HepG2 (cell line): Measurements from ENCODE around the gene NAP1L1. TPM values are rescaled to one million over a fixed set of nuclear protein-coding genes. Genes with fewer than 3 reads are reported as not detected.

Experiments
- BRCA1 ChIP-seq: sonication (generic); formaldehyde crosslinking; IDR thresholded peaks from 2 replicates; pipeline ENCODE4 v1.4.0; 2020; ENCODE audit warnings: missing genetic modification reagents
- CEBPG ChIP-seq: IDR thresholded peaks from 2 replicates; pipeline ENCODE4 v1.6.1; 2016
- CENPX ChIP-seq: sonication (generic); formaldehyde crosslinking; IDR thresholded peaks from 2 replicates; pipeline ENCODE4 v1.9.0; 2021; ENCODE audit warnings: mild to moderate bottlenecking, missing genetic modification reagents, moderate library complexity
- FOXP4 ChIP-seq: sonication (generic); formaldehyde crosslinking; IDR thresholded peaks from 2 replicates; pipeline ENCODE4 v1.4.0; 2020; ENCODE audit warnings: missing genetic modification reagents
- HNRNPLL ChIP-seq: fragments of 200-400 bp; formaldehyde crosslinking; IDR thresholded peaks from 2 replicates; pipeline ENCODE4 v1.6.1; 2017; ENCODE audit warnings: mild to moderate bottlenecking, low read depth, low read length; ENCODE audit not compliant: poor library complexity, severe bottlenecking
- IRX3 ChIP-seq: sonication (generic); formaldehyde crosslinking; IDR thresholded peaks from 2 replicates; pipeline ENCODE4 v1.8.1; 2023; ENCODE audit warnings: mild to moderate bottlenecking, low read depth, missing genetic modification reagents, borderline replicate concordance
- LCORL ChIP-seq, 2 experiments: fragments of 450-650 bp in 1 of 2; sonication (generic) in 1 of 2; formaldehyde crosslinking in 1 of 2; IDR thresholded peaks; 2 replicates each; pipeline versions ENCODE4 v1.5.0 to v1.6.1; 2017 to 2020; ENCODE audit warnings: antibody characterized with exemption in 1 of 2, missing genetic modification reagents in 1 of 2
- MYPOP ChIP-seq: sonication (generic); formaldehyde crosslinking; IDR thresholded peaks from 2 replicates; pipeline ENCODE4 v1.8.1; 2023; ENCODE audit warnings: mild to moderate bottlenecking, moderate library complexity, missing genetic modification reagents
- PAWR ChIP-seq: sonication (generic); formaldehyde crosslinking; IDR thresholded peaks from 2 replicates; pipeline ENCODE4 v1.4.0; 2020; ENCODE audit warnings: missing genetic modification reagents, mild to moderate bottlenecking, borderline replicate concordance
- PITX1 ChIP-seq: sonication (generic); formaldehyde crosslinking; IDR thresholded peaks from 2 replicates; pipeline ENCODE4 v1.5.1; 2020; ENCODE audit warnings: mild to moderate bottlenecking, missing genetic modification reagents
- PRDM15 ChIP-seq: sonication (generic); formaldehyde crosslinking; IDR thresholded peaks from 2 replicates; pipeline ENCODE4 v1.4.0; 2020; ENCODE audit warnings: missing genetic modification reagents
- RARA ChIP-seq: IDR thresholded peaks from 2 replicates; pipeline ENCODE4 v1.6.1; 2016; ENCODE audit warnings: missing genetic modification reagents, missing compliant biosample characterization
- RFXANK ChIP-seq: IDR thresholded peaks from 2 replicates; pipeline ENCODE4 v1.6.1; 2016
- SOX13 ChIP-seq, 3 experiments: fragments of 450-650 bp in 1 of 3; sonication (generic) in 1 of 3; formaldehyde crosslinking in 1 of 3; IDR thresholded peaks in 2 of 3; conservative IDR thresholded peaks in 1 of 3; 2 replicates each; pipeline versions ENCODE4 v1.5.0 to v1.6.1; 2016 to 2020; ENCODE audit warnings: antibody characterized with exemption in 1 of 3, mild to moderate bottlenecking in 1 of 3, missing compliant biosample characterization in 1 of 3, missing genetic modification reagents in 1 of 3, moderate library complexity in 1 of 3
- TCF12 ChIP-seq, 2 experiments: fragments of 450-650 bp in 1 of 2; sonication (generic) in 1 of 2; formaldehyde crosslinking in 1 of 2; IDR thresholded peaks; 2 replicates each; pipeline versions ENCODE4 v1.6.1 to v1.8.0; 2017 to 2022; ENCODE audit warnings: antibody characterized with exemption in 1 of 2, mild to moderate bottlenecking in 1 of 2, missing genetic modification reagents in 1 of 2, moderate library complexity in 1 of 2
- TP53 ChIP-seq: sonication (generic); formaldehyde crosslinking; conservative IDR thresholded peaks from 2 replicates; pipeline ENCODE4 v1.4.0; 2020; ENCODE audit warnings: missing genetic modification reagents
- ZFP36L1 ChIP-seq: sonication (generic); formaldehyde crosslinking; IDR thresholded peaks from 2 replicates; pipeline ENCODE4 v1.8.0; 2022; ENCODE audit warnings: mild to moderate bottlenecking, missing genetic modification reagents, moderate library complexity
- ZFX ChIP-seq: sonication (generic); formaldehyde crosslinking; IDR thresholded peaks from 2 replicates; pipeline ENCODE4 v1.4.0; 2020; ENCODE audit warnings: mild to moderate bottlenecking, low read depth, missing genetic modification reagents, moderate library complexity
- polyA plus RNA-seq, 8 experiments: library from polyadenylated mRNA; depleted of rRNA in 3 of 8; stranded (reverse) in 7 of 8; unstranded in 1 of 8; fragments of >200 nt; fragmentation: Illumina TruSeq in 4 of 8; extraction: Trizol in 4 of 8; gene quantifications; 2 replicates each; pipeline versions ENCODE4 v1.2.1 to v1.2.3, GENCODE V29; 2011 to 2016; ENCODE audit warnings: low read depth in 4 of 8, missing spikeins in 1 of 8, mixed read lengths in 1 of 8; ENCODE audit not compliant: insufficient read depth in 1 of 8
- total RNA-seq, 5 experiments: library from RNA; depleted of rRNA; stranded (reverse); fragments of >200 nt; fragmentation: Illumina TruSeq; extraction: Trizol; gene quantifications; 2 replicates each; pipeline ENCODE4 v1.2.3, GENCODE V29; 2016; ENCODE audit warnings: low read depth in 1 of 5

Gene NAP1L1
- total and polyA plus RNA-seq, 2 of the 13 experiments (the other 11 are each of a cell fraction or from before 2014, with no cell fraction given): 207 to 309 TPM

GRCh38 chr12:76083904-76084862 is at the start of gene NAP1L1 (continued):
- no peak for TF ChIP-seq IRX3 (CRISPR knock-in tag)
- TF ChIP-seq CENPX (CRISPR knock-in tag): no peak
- TF ChIP-seq CEBPG (CRISPR knock-in tag): no peak
- 0 out of 2 replicates have a peak, but pooled peaks have one; percentile 20 for TF ChIP-seq TP53 (CRISPR knock-in tag)
- TF ChIP-seq SOX13 (IDR thresholded peaks at IDR 0.05): no peak
- TF ChIP-seq SOX13 (CRISPR knock-in tag; conservative IDR thresholded peaks at IDR 0.05 in 1 of 2, IDR thresholded peaks at IDR 0.05 in 1 of 2): no peak
- peak; percentile 93 for TF ChIP-seq HNRNPLL
- no peak for TF ChIP-seq RARA
- TF ChIP-seq PAWR (CRISPR knock-in tag): no peak
- TF ChIP-seq FOXP4 (CRISPR knock-in tag): 0 out of 2 replicates have a peak, but pooled peaks have one; percentile 16
- TF ChIP-seq PITX1 (CRISPR knock-in tag): no peak
- TF ChIP-seq BRCA1 (CRISPR knock-in tag): no peak
- TF ChIP-seq MYPOP: peak; percentile 99
- TF ChIP-seq ZFX (CRISPR knock-in tag): peak; percentile 89
- no peak for TF ChIP-seq PRDM15 (CRISPR knock-in tag)
- TF ChIP-seq ZFP36L1 (CRISPR knock-in tag): no peak
- no peak for TF ChIP-seq LCORL (IDR thresholded peaks at IDR 0.05)
- TF ChIP-seq LCORL (CRISPR knock-in tag; IDR thresholded peaks at IDR 0.05): no peak
- TF ChIP-seq TCF12 (IDR thresholded peaks at IDR 0.05): no peak
- peak; percentile 69; the same call in 1 of the 2 replicates for TF ChIP-seq TCF12 (CRISPR knock-in tag; IDR thresholded peaks at IDR 0.05)
- no peak; the same call in 1 of the 2 replicates for TF ChIP-seq RFXANK (CRISPR knock-in tag)
